NT2/D1 (cell line): ENCODE results near the gene DAW1.

Source experiments
- DNase-seq: peaks from one replicate; pipeline ENCODE4 v3.0.0-alpha.2; 2011; ENCODE audit warnings: low read depth, low spot score
- H3K27me3 ChIP-seq: 2 replicates; pipeline ENCODE4 v1.6.0; 2011; ENCODE audit warnings: mild to moderate bottlenecking; ENCODE audit not compliant: insufficient read length, insufficient read depth
- H3K36me3 ChIP-seq: 2 replicates; pipeline ENCODE4 v1.6.1; 2011; ENCODE audit warnings: mild to moderate bottlenecking, low read length, mixed read lengths; ENCODE audit not compliant: insufficient read depth, insufficient read length
- H3K4me1 ChIP-seq: 2 replicates; pipeline ENCODE4 v1.5.1; 2011; ENCODE audit not compliant: insufficient read depth, insufficient read length
- H3K4me3 ChIP-seq: 2 replicates; pipeline ENCODE4 v1.5.1; 2011; ENCODE audit warnings: low read depth; ENCODE audit not compliant: insufficient read length
- H3K9ac ChIP-seq: 2 replicates; pipeline ENCODE4 v1.6.0; 2011; ENCODE audit warnings: low read depth; ENCODE audit not compliant: insufficient read length
- H3K9me3 ChIP-seq: 2 replicates; pipeline ENCODE4 v1.5.1; 2011; ENCODE audit warnings: mild to moderate bottlenecking, low read length; ENCODE audit not compliant: insufficient read depth
- SUZ12 ChIP-seq: IDR thresholded peaks from 2 replicates; pipeline ENCODE4 v1.6.1; 2011; ENCODE audit not compliant: insufficient read length, insufficient read depth; ENCODE audit errors: extremely low read depth
- YY1 ChIP-seq: IDR thresholded peaks from 2 replicates; pipeline ENCODE4 v1.6.1; 2011; ENCODE audit not compliant: insufficient read length, insufficient read depth
- ZNF274 ChIP-seq: IDR thresholded peaks from 2 replicates; pipeline ENCODE4 v1.6.1; 2011; ENCODE audit warnings: mild to moderate bottlenecking, low read depth, low read length

DAW1 gene

GRCh38 chr2:227871375-227871791 lies at the start of gene DAW1:
TSS of gene DAW1 (plus strand) at chr2:227871631. CDS start at chr2:227871690, 59 bp downstream.
- no peaks in the 10 kb centered on the region for H3K36me3 ChIP-seq
- no peak for TF ChIP-seq ZNF274
- TF ChIP-seq YY1 = no peak
- no peak for TF ChIP-seq SUZ12
- peak; percentile 42 for DNase-seq
- peak within 1 kb of the TSS; percentile 42 for H3K4me3 ChIP-seq
- H3K4me1 ChIP-seq = no peaks in the 10 kb centered on the region
- H3K9me3 ChIP-seq = no peaks in the 10 kb centered on the region
- peak within 1 kb of the TSS; percentile 84 for H3K9ac ChIP-seq
- peaks cover 14% of the 10 kb centered on the region for H3K27me3 ChIP-seq

- no peak overlapping the region for H3K4me3 ChIP-seq
- peaks cover 3% of the 10 kb centered on the region for H3K4me1 ChIP-seq
- no peaks in the 10 kb centered on the region for H3K9me3 ChIP-seq
- H3K27me3 ChIP-seq = peaks cover 2% of the 10 kb centered on the region
- no peak overlapping the region for H3K9ac ChIP-seq
- no peak for TF ChIP-seq ZNF274
- no peak for TF ChIP-seq SUZ12
- no peak for TF ChIP-seq YY1
- DNase-seq = no peak
- H3K36me3 ChIP-seq = no peaks in the 10 kb centered on the region
Measured at GRCh38 chr2:227822416-227823003, 48.9 kb upstream of the DAW1 start.

- TF ChIP-seq SUZ12 = no peak
- no peak for TF ChIP-seq ZNF274
- no peak for TF ChIP-seq YY1
- Histone ChIP-seq H3K4me3 (no peak overlapping the region), H3K36me3 (no peaks in the 10 kb centered on the region), H3K4me1 (peaks cover 3% of the 10 kb centered on the region), H3K9me3 (no peaks in the 10 kb centered on the region), H3K27me3 (peaks cover 2% of the 10 kb centered on the region), H3K9ac (no peak overlapping the region)
- no peak for DNase-seq
Measured at GRCh38 chr2:227823922-227824321, 47.5 kb upstream of the DAW1 start.

- Histone ChIP-seq H3K27me3 (peaks cover 2% of the 10 kb centered on the region), H3K4me1 (peaks cover 3% of the 10 kb centered on the region), H3K36me3 (no peaks in the 10 kb centered on the region), H3K9ac (no peak overlapping the region), H3K9me3 (no peaks in the 10 kb centered on the region), H3K4me3 (no peak overlapping the region)
- DNase-seq = no peak
- no peak for TF ChIP-seq SUZ12
Measured at GRCh38 chr2:227824711-227825110, 46.7 kb upstream of the DAW1 start.

GRCh38 chr2:227826019-227826521 lies 45.4 kb upstream of the DAW1 start:
- peaks cover 2% of the 10 kb centered on the region for H3K27me3 ChIP-seq
- H3K9me3 ChIP-seq = no peaks in the 10 kb centered on the region
- H3K4me3 ChIP-seq = no peak overlapping the region
- DNase-seq = no peak
- no peak overlapping the region for H3K9ac ChIP-seq
- peaks cover 3% of the 10 kb centered on the region for H3K4me1 ChIP-seq
- no peaks in the 10 kb centered on the region for H3K36me3 ChIP-seq
- TF ChIP-seq SUZ12 = no peak
- no peak for TF ChIP-seq ZNF274
- TF ChIP-seq YY1 = no peak

- Histone ChIP-seq H3K27me3 (peaks cover 2% of the 10 kb centered on the region), H3K9ac (no peak overlapping the region), H3K36me3 (no peaks in the 10 kb centered on the region), H3K9me3 (no peaks in the 10 kb centered on the region), H3K4me3 (no peak overlapping the region), H3K4me1 (peaks cover 3% of the 10 kb centered on the region)
- no peak for TF ChIP-seq YY1
- no peak for TF ChIP-seq SUZ12
- no peak for DNase-seq
Measured at GRCh38 chr2:227826563-227826962, 44.9 kb upstream of the DAW1 start.

GRCh38 chr2:227827143-227827542 lies 44.3 kb upstream of the DAW1 start:
- H3K4me3 ChIP-seq = no peak overlapping the region
- no peaks in the 10 kb centered on the region for H3K9me3 ChIP-seq
- TF ChIP-seq ZNF274 (no peak), SUZ12 (no peak), YY1 (no peak)
- H3K36me3 ChIP-seq = no peaks in the 10 kb centered on the region
- H3K9ac ChIP-seq = no peak overlapping the region
- H3K27me3 ChIP-seq = peaks cover 2% of the 10 kb centered on the region
- no peak for DNase-seq
- peaks cover 3% of the 10 kb centered on the region for H3K4me1 ChIP-seq

- DNase-seq = no peak
- no peaks in the 10 kb centered on the region for H3K9me3 ChIP-seq
- H3K9ac ChIP-seq = no peak overlapping the region
- no peaks in the 10 kb centered on the region for H3K36me3 ChIP-seq
- TF ChIP-seq YY1 (no peak), SUZ12 (no peak), ZNF274 (no peak)
- no peak overlapping the region for H3K4me3 ChIP-seq
- H3K27me3 ChIP-seq = peaks cover 2% of the 10 kb centered on the region
- peaks cover 3% of the 10 kb centered on the region for H3K4me1 ChIP-seq
Measured at GRCh38 chr2:227828477-227828912, 42.9 kb upstream of the DAW1 start.
